ENCODE data around the gene SPEN.

The SPEN gene

GRCh38 chr1:15799928-15800835, 47.3 kb upstream of the SPEN start (continued):
- TF ChIP-seq BCL6B (tag by site-specific recombination; IDR thresholded peaks at IDR 0.05) (no peak), FEZF1 (tag by site-specific recombination; IDR thresholded peaks at IDR 0.05) (no peak), KLF8 (tag by site-specific recombination; IDR thresholded peaks at IDR 0.05) (peak; percentile 68), ZNF148 (tag by site-specific recombination; IDR thresholded peaks at IDR 0.05; ENCODE audit: borderline replicate concordance) (no peak), ZBTB48 (tag by site-specific recombination; IDR thresholded peaks at IDR 0.05) (peak; percentile 44; the same call in 1 of the 2 replicates), ZNF37A (tag by site-specific recombination; IDR thresholded peaks at IDR 0.05) (no peak), ZNF621 (tag by site-specific recombination; IDR thresholded peaks at IDR 0.05) (no peak), YY2 (tag by site-specific recombination; IDR thresholded peaks at IDR 0.05) (no peak), ZNF596 (tag by site-specific recombination; IDR thresholded peaks at IDR 0.05) (no peak), INSM2 (tag by site-specific recombination; IDR thresholded peaks at IDR 0.05) (peak; percentile 48; the same call in 1 of the 2 replicates), KLF10 (tag by site-specific recombination; IDR thresholded peaks at IDR 0.05) (peak; percentile 36; the same call in 1 of the 2 replicates), SP2 (tag by site-specific recombination; IDR thresholded peaks at IDR 0.05) (peak; percentile 62), ZFP69B (tag by site-specific recombination; IDR thresholded peaks at IDR 0.05) (peak; percentile 67), ZNF626 (tag by site-specific recombination; IDR thresholded peaks at IDR 0.05) (no peak), TSHZ1 (tag by site-specific recombination; IDR thresholded peaks at IDR 0.05; ENCODE audit: borderline replicate concordance) (peak; percentile 5; the same call in 1 of the 2 replicates), ZNF16 (tag by site-specific recombination; IDR thresholded peaks at IDR 0.05; ENCODE audit: low read depth) (no peak), HIC1 (tag by site-specific recombination; IDR thresholded peaks at IDR 0.05) (peak; percentile 96), ZXDB (tag by site-specific recombination; IDR thresholded peaks at IDR 0.05) (peak; percentile 41; the same call in 1 of the 2 replicates), ZNF394 (tag by site-specific recombination; IDR thresholded peaks at IDR 0.05; ENCODE audit: borderline replicate concordance) (peak; percentile 57; the same call in 1 of the 2 replicates), REST (tag by site-specific recombination; IDR thresholded peaks at IDR 0.05) (no peak), ZNF366 (tag by site-specific recombination; conservative IDR thresholded peaks at IDR 0.05) (peak; percentile 97), ZNF23 (tag by site-specific recombination; IDR thresholded peaks at IDR 0.05; ENCODE audit: borderline replicate concordance) (no peak), ZNF24 (tag by site-specific recombination; IDR thresholded peaks at IDR 0.05) (no peak), MEIS1 (CRISPR knock-in tag; IDR thresholded peaks at IDR 0.05; ENCODE audit: borderline replicate concordance) (no peak)
